ENCODE results near the gene ABI3.
"Not testable (repeated sequence)": the region's sequence is repeated elsewhere in the genome, so short reads cannot be mapped to it uniquely, and the experiment has no call there.

Gene ABI3

DNA sequence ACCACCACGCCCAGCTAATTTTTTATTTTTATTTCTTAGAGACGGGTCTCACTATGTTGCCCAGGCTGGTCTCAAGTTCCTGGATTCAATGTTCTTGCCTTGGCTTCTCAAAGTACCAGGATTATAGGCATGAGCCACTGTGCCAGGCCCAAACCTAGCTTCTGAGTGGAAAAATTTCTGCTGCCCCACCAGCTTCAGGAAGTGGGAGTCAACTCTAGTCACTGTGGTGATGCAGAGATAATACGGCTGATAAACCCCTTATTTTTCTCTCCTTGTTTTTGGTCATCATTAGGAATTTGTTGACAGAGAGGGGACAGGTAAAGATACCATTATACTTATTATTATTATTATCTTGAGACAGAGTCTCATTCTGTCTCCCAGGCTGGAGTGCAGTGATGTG, 47.9 kb downstream of the ABI3 start:
- no peak for DNase-seq

DNA sequence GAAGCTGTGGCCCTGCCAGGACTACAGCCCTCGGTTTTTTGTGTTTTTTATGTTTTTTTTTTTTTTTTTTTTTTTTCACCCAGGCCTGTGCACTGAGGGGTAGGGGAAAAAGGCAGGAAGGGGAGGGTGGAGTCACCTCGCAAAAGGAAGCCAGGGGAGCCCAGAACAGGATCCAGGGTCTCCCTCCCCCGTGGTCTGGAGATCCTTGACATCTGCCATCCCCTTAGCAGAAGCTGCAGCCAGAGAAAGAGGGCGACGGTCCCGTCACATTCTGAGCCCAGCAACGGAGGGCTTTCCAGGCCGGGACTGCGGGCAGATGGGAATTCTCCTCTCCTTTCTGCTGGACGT, 49.1 kb downstream of the ABI3 start:
- no peak for DNase-seq

DNA sequence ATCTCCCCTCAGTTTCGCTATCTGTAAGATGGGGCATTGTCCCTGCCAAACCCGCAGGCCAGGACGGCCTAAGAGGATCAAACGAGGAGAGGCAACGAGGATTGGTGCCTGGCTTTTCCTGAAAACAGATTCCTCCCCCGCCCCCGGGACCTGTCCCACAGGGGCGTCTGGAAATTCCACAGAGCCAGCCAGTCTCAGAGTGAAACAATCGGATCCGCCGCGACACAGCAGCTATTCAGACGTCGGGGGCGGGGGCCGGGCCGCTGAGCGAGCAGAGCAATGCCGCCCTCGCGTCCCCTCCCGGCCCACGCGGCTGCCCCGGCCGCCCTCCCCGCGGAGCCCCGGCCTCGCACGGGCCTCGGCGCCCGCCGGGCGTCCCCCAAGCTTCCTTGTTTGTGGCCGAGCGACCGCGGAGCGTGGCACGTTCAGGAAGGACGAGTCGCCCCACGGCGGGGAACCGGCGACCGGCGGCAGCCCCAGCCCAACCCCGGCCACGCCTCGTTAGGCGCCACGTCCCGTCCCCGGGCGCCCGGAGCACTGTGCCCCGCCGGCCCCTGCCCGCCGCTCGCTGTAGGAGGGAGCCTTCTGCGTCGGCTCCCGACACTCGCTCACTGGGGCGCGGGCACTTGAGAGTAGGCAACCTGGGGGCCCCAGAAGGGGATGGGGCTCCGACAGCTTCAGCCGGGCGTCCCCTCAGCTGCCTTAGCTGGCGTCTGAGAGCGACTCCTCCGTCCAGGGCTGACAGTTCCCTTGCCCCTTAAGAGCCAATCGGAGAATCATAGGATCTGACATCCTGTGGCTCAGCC, 49.7 kb downstream of the ABI3 start:
- peak; percentile 53 for DNase-seq

DNA sequence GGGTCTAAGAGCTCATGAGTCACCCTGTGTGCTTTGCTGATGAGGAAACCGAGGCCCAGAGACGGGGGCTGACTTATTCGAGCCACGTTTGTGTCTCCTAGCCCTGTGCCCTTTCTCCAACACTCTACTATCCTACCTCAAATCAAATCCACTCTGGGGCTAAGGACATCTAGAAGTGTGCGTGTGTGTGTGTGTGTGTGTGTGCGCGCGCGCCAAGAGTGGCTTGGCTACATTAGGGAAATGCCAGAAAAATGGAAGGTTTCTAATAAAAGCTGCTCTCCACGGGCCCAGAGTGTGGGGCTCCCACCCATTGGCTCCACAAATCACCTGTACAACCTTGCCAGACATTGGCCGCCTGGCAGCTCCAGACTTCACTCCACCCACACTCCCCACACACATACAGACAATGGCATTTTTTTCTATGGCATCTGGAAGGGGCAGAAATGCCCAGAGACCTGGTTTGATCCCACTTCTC, 50.3 kb downstream of the ABI3 start:
- peak; percentile 30 for DNase-seq

DNA sequence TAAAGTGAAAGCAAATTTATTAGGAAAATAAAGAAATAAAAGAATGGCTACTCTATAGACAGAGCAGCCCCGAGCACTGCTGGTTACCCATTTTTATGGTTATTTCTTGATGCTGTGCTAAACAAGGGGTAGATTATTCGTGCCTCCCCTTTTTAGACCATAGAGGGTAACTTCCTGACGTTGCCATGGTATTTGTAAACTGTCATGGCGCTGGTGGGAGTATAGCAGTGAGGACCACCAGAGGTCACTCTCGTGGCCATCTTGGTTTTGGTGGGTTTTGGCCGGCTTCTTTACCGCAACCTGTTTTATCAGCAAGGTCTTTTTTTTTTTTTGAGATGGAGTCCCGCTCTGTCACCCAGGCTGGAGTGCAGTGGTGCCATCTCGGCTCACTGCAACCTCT, 51.0 kb downstream of the ABI3 start:
- DNase-seq = not testable (repeated sequence)

DNA sequence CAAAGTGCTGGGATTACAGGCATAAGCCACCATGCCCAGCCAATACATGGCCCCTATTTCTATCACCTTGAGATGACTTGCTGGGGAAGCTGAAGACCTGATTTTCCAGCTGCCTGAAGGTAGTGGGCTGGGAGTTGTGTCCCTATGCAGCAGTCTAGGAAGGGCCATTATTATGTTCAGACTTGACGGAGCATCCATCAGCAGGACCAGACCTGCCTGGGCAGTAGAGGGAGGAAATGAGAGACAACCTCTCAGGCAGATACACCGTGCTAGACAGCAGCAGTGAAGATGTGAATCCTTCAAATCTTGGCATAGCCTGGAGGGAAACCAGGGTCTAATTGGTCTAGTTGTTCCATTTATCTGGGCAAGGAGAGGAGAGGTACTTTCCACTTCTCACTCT, 55.7 kb downstream of the ABI3 start:
- no peak for DNase-seq

DNA sequence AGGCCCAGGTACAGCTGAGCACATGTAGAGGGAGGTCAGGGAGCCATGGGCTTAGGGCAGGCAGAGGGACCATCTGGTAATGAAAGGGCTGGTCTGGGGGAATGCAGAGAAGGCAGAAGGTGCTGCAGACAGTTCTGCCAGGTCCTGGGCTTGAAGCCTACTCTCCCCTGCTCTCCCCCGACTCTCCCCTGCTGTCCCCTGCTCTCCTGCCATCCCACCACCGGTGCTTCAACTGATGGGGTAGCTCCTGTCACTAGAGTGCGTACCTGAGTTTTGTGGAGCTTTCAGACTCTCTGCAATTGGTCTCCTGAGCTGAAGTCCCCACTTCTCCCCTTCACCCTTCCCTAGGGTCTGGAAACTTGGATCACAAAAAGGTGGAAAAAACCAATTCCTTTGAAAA, 57.4 kb downstream of the ABI3 start:
- DNase-seq = no peak

DNA sequence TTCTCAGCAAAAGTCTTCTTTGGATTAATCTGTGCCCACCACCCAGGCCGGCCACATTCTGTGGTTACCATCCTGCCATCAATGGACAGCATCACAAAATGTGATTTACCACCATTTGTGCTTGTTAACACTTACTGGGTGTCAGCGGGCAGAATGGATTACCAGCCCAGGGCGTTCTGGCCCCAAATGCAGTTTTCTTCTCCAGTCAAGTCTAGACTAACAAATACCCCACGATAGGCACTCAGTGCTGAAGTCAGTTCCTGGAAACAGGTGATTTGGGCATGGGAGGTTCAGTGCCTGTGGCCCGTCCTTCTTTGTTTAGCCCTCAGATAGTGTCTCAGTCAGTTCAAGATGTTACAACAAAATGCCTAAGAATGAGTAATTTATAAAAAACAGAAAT, 58.8 kb downstream of the ABI3 start:
- no peak for DNase-seq

All from activated T-cell treated with anti-CD3 and anti-CD28 coated beads for 4 hours (primary cell).